Stimulated activated CD8-positive, alpha-beta memory T cell treated with anti-CD3 and anti-CD28 coated beads, Interleukin-15, amount 100 ng/mL, for 1 hour (primary cell): ENCODE results near the gene SLK.

Experiments used
- DNase-seq: peaks from one replicate; pipeline ENCODE4 v3.0.0-alpha.2; 2020; ENCODE audit warnings: low read depth

Gene SLK

GRCh38 chr10:103942866-103943265, 24.1 kb upstream of the SLK start:
- no peak for DNase-seq

DNA sequence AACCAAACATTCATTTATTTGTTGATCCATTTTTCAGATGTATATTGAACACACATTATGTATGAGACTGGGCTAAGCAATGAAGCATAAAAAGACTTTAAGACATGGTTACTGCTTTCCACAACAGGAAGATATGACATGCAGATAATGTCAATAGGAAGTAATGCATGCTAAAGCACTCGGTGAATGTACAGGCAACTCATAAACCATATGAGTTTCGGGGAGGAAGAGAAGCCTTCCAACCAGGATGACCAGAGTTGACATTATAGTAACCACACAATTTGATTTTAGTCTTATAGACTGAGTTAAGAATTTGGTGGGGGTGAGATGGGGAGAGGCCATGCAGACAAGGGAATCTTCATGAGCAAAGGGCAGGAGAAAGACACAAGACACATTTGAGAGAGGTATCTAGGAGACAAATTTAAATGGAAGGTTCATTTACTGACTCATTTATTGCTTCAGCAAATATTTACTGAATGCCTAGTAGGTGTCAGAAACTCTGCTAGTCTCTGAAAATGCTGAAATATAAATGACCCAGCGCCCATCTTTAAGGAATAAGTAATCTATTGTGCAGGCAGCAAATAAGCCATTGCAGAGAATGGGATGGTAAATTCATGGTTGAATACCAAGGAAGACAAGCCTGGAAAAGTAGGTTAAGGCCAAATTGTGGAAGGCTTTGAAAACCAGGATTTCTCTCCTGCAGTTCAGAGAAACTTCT, 19.0 kb upstream of the SLK start:
- DNase-seq = no peak

- no peak for DNase-seq
These were observed 17.2 kb upstream of the SLK start for GRCh38 chr10:103949728-103950127.

- no peak for DNase-seq
These were observed 15.8 kb upstream of the SLK start for GRCh38 chr10:103951183-103951582.

- no peak for DNase-seq
These were observed 15.0 kb upstream of the SLK start for GRCh38 chr10:103951942-103952341.

GRCh38 chr10:103954543-103954942, 12.4 kb upstream of the SLK start:
- DNase-seq = no peak

DNA sequence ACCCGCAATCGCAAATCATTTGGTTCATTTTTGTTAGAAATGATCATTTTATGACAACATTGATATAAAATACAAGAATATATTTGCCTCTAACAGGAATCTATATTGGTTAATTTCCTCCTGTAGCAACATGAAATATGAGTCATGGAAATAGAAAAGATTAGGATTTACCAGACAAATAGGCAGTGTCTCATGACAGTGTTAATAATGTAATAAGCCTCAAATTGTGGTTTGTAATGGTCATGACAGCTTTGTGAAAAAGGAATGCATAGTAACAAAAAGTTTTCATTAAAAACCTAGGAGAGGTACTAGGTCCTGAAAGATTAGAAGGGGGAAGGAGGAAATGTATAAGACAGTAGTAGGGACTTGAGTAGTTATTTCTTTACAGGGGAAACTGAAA, 7.9 kb upstream of the SLK start:
- DNase-seq = no peak

DNA sequence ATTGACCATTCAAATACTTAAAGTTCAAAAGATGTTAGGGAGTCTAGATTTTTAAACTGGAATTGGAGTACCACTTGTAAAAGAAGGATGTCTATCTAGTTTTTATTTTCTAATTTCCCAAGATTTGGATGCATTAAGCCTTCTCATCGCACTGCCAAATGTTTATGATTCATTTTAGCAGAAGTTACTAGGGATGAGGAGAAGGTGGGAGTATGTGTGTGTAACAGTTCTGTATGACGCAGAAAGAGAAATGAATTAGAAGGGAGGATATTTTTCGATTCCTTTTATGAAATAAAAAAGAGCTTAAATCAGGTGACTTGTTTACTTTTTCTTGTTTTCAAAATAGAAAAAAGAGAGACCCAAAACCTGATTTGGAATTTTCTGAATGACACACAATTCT, 6.8 kb upstream of the SLK start:
- DNase-seq = no peak

GRCh38 chr10:103967448-103968071, 620 bp downstream of the SLK start:
- DNase-seq = no peak

- DNase-seq = no peak
These were observed 1.8 kb downstream of the SLK start for GRCh38 chr10:103968441-103969391.

GRCh38 chr10:103969436-103969835, 2.5 kb downstream of the SLK start:
- DNase-seq = no peak

DNA sequence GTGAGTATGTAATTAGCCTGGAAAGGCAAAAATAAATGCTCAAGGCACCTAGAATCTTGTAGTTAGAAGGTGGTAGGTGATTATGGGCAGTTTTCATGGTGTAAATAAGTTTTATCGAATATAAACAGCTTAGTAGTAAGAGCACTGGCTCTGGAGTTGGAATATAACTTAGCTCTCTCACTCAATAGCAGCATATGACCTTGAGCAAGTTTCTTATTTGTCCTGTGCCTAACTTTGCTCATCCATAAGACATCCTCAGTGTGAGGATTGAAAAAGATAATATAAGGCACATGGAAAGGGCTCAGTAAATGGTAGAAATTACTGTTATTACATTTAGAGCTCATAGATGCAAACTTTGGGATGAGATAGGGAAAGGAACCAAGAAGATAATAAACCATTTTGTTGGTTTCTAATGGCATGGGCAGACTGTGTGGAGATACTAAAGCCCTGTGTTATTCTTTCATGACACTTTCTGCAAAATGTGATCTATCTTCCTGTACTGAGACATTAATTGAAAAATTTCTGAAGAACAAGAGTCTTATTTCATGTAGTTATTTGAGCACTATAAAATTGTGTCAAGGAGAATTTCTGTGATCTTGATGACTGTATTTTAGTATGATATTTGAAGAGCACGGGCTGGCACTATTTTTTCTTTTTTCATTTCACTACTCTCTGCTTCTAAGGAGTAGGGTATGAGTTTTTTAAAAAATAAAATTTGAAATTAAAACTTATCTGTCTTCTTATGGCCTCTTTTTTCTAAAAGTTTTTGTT, 3.1 kb downstream of the SLK start:
- no peak for DNase-seq

DNA sequence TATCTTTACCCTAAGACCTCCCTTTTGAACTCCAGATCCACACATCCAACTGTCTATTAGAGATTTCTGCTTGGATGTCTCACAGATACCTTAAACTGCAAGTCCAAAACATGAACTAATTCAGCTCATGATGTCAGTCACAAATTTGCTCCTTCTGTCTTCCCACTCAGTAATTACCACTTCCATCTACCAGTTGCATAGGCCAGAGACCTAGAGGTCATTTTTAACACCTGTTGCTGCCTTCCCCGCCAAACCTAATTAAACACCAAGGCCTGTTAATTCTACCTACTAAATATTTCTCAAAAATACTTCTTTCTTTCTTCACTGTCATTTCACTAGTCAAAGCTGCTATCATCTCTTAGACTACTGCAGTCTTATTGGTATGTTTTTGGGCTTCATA, 8.2 kb downstream of the SLK start:
- DNase-seq = no peak

DNA sequence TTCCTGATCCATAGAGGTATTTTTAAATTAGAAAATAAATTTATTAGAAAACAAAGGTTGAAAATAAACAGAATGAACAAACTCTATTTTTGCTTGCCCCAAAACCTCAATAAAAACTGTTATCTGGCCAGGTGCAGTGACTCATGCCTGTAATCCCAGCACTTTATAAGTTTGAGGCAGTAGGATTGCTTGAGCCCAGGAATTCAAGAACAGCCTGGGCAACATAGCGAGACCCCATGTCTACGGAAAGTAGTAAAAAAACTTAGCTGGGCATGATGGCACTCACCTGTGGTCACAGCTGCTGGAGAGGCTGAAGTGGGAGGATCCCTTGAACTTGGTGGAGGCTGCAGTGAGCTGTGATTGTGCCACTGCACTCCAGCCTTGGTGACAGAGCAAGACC, 10.3 kb downstream of the SLK start:
- DNase-seq = no peak

DNA sequence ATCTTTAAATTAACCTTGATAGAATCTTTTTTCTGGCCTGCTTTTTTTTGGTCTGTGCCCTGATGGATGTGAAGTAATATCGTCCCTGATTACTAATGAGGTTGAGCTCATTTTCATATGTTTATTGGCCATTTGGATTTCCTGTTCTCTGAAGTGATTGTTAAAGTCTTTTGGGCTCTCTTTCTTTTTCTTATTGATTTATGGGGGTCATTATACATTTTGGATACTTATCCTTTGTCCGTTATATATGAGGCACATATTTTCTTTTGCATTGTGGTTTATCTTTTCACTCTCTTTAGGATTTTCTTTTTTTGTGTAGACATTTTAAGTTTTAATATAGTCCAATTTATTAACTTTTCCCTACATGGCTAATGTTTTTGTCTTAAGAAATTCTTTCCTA, 12.6 kb downstream of the SLK start:
- no peak for DNase-seq

GRCh38 chr10:103980288-103980906, 13.5 kb downstream of the SLK start:
- DNase-seq = no peak

DNA sequence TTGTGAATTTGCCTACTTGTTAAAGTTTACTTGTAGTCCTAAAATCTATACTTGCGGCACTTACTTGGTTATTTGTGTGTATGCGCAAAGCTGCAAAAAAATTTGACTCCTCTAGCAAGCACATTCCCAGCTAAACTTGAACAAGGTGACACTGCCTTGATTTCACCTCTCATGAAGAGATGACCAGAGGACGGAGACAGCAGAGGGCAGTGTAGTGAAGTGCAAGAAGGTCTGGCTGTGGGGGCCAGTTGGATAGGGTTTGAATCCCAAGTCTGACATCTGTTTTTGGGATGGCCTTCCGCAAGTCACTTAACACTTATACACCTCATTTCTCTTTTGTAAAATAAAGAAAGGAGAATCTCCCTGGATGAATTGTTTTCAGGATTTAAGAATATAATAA, 15.7 kb downstream of the SLK start:
- no peak for DNase-seq

DNA sequence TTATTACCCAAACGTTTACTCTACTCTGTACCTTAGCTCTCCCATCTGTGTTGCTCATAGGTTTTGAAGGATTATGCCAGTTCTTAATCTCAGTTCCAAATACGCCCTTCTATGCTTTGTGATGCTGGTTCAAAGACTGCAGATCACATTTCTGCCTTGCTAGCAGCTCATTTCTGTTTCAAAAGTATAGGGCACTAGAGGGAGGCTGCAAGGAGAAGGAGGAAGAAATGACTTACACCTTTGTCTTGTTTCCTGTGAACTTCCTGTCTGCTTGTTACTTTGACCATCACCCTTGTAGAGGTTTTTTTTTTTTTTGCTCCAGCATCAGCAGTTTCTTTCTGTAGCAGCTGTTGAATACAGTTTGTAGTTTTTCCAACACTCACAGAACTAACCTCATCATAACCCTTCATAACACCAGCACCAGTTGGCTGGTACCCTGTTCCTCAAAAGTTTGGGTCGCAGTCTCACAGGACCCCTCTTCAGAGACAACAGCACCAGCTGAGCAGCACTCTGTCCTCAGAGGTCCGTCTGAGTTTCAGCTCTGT, 16.5 kb downstream of the SLK start:
- DNase-seq = no peak

GRCh38 chr10:103985726-103986125, 18.8 kb downstream of the SLK start:
- no peak for DNase-seq

GRCh38 chr10:103986360-103986759, 19.4 kb downstream of the SLK start:
- no peak for DNase-seq

DNA sequence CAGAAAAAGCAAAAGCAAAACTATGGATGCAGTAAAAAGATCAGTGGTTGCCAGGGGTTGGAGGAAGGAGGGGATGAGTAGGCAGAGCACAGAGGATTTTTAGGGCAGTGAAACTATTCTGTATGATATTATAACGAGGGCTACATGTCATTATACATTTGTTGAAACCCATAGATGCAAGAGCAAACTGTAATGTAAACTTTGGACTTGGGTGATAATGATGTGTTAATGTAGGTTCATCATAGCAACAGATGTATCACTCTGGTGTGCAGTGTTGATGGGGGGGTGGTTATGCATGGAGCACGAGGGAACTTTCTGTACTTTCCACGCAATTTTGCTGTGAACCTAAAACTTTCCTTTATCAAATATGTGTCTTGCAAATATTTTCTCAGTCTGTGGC, 23.2 kb downstream of the SLK start:
- DNase-seq = no peak
